Right lobe of liver (tissue), 6 donors: ENCODE measurements around the gene MKKS. TPM values are rescaled to one million over a fixed set of nuclear protein-coding genes. Genes with fewer than 3 reads are reported as not detected.

ENCODE experiments used
- ATAC-seq, 4 donors: fragments of 200-7000 bp; cut with Tn5 transposase; one replicate each; pipeline ENCODE4 v1.9.1; 2020; ENCODE audit warnings: mild to moderate bottlenecking in 4 of 4, moderate library complexity in 4 of 4
- DNase-seq, 3 donors: peaks; one replicate each; pipeline ENCODE4 v3.0.0-alpha.2; 2020
- H3K27ac ChIP-seq, 3 donors: fragments of 200-600 bp; one replicate each; pipeline ENCODE4 v1.8.0; 2022
- H3K27me3 ChIP-seq, 2 donors: fragments of 200-600 bp; one replicate each; pipeline ENCODE4 v1.8.0; 2022
- H3K36me3 ChIP-seq, 4 donors: fragments of 200-600 bp; sonication (generic) in 1 of 4; one replicate each; pipeline versions ENCODE4 v1.5.1 to v1.8.0; 2017 to 2022; ENCODE audit warnings: control low read depth in 1 of 4
- H3K4me1 ChIP-seq, 4 donors: fragments of 200-600 bp; sonication (generic) in 1 of 4; one replicate each; pipeline versions ENCODE4 v1.5.1 to v1.8.0; 2017 to 2022; ENCODE audit warnings: control low read depth in 1 of 4
- H3K4me3 ChIP-seq, 3 donors: fragments of 200-600 bp; one replicate each; pipeline ENCODE4 v1.8.0; 2022
- H3K9me3 ChIP-seq, 4 donors: fragments of 200-600 bp; sonication (generic) in 1 of 4; one replicate each; pipeline versions ENCODE4 v1.5.1 to v1.8.0; 2017 to 2022; ENCODE audit warnings: control low read depth in 1 of 4
- POLR2A ChIP-seq: fragments of 450-650 bp; IDR thresholded peaks from one replicate; pipeline ENCODE4 v1.6.1; 2017; ENCODE audit warnings: antibody characterized with exemption, mild to moderate bottlenecking
- WGBS: methylation state at CpG from one replicate; pipeline ENCODE4 v1.1.6; 2018; ENCODE audit warnings: low coverage, low lambda C conversion rate; ENCODE audit not compliant: insufficient coverage; ENCODE audit errors: missing lambda C conversion rate; 5-methylcytosine and 5-hydroxymethylcytosine counted together
- intact Hi-C, 2 donors: fragments of 100-400 bp; cut with DNase I; formaldehyde crosslinking; loops; one replicate each; pipeline versions ENCODE4 v1.11.2 to v1.14.1; 2022
- total RNA-seq, 6 experiments: library from RNA; depleted of rRNA in 2 of 6; stranded (reverse); fragments of >200 nt in 2 of 6; fragmentation: NEBNext Ultra II Directional in 3 of 6; extraction: Animal tissue kit (Norgen Biotek cat#: 25700) in 3 of 6; gene quantifications; one replicate each; pipeline versions ENCODE4 v1.1.0 to v1.2.4, GENCODE V29; 2016 to 2023
- TF ChIP-seq, protein P1 (sequence below), 4 donors: fragments of 200-600 bp in 3 of 4; fragments of 450-650 bp in 1 of 4; IDR thresholded peaks; one replicate each; pipeline versions ENCODE4 v1.5.1 to v1.8.0; 2016 to 2022; ENCODE audit warnings: antibody characterized with exemption in 4 of 4, mild to moderate bottlenecking in 2 of 4
- donor health status: DM: no; HTN: yes; CAD: no.
- donor health status: DM: no; HTN: no; CAD: no.
- donor health status: DM: no; HTN: no; CAD: no.
- donor health status: DM: no; HTN: yes; CAD: no.
- donor health status: DM: no; HTN: yes; CAD: no.

MKKS gene
- total RNA-seq, 6 experiments from 2014 or later, result 11.4 to 17.6 (median 12.1) TPM

GRCh38 chr20:10478205-10478604, 44.2 kb upstream of the MKKS start:
- Histone ChIP-seq H3K9me3 (no peaks in the 10 kb centered on the region), H3K4me1 (no peaks in the 10 kb centered on the region), H3K27me3 (no peaks in the 10 kb centered on the region), H3K36me3 (no peaks in the 10 kb centered on the region), H3K27ac (no peak overlapping the region), H3K4me3 (no peak overlapping the region)
- TF ChIP-seq, protein P1, sequence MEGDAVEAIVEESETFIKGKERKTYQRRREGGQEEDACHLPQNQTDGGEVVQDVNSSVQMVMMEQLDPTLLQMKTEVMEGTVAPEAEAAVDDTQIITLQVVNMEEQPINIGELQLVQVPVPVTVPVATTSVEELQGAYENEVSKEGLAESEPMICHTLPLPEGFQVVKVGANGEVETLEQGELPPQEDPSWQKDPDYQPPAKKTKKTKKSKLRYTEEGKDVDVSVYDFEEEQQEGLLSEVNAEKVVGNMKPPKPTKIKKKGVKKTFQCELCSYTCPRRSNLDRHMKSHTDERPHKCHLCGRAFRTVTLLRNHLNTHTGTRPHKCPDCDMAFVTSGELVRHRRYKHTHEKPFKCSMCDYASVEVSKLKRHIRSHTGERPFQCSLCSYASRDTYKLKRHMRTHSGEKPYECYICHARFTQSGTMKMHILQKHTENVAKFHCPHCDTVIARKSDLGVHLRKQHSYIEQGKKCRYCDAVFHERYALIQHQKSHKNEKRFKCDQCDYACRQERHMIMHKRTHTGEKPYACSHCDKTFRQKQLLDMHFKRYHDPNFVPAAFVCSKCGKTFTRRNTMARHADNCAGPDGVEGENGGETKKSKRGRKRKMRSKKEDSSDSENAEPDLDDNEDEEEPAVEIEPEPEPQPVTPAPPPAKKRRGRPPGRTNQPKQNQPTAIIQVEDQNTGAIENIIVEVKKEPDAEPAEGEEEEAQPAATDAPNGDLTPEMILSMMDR (IDR thresholded peaks at IDR 0.05), result no peak
- TF ChIP-seq POLR2A, result no peak
- WGBS, result 79% methylated on average over 1 of the region's 1 CpG
- intact Hi-C loops, result no loop called here
- ATAC-seq (no peak), DNase-seq (no peak)

DNA sequence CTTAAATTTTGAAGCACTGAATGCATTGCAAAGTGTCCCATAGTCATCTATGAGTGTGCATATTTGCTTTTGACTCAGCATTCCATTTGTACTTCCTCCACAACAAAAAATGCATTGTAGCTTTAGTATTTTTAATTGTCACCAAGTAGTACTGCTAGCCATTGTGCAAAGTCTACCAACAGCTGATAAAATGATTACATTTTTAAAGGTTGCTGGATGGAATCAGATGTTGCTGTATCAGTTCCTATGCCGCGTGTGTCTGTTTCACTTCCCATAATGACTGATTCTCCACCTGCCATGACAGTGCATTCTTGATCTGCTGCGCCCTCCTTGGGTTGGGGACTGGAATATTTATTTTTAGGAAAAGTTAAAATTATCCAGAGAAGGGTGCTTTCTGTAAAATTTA, 42.3 kb upstream of the MKKS start:
- no peaks in the 10 kb centered on the region for H3K9me3 ChIP-seq
- H3K4me3 ChIP-seq, result no peak overlapping the region
- DNase-seq (no peak), ATAC-seq (peak in 3 of 4 donors; percentile 34 to 54 (median 45))
- no peaks in the 10 kb centered on the region for H3K4me1 ChIP-seq
- H3K27ac ChIP-seq, result no peak overlapping the region
- TF ChIP-seq POLR2A, result no peak
- TF ChIP-seq, protein P1 (IDR thresholded peaks at IDR 0.05), result no peak
- H3K36me3 ChIP-seq, result no peaks in the 10 kb centered on the region
- H3K27me3 ChIP-seq, result no peaks in the 10 kb centered on the region
- 56% methylated on average over 3 of the region's 3 CpGs for WGBS
- intact Hi-C loops, result no loop called here

DNA sequence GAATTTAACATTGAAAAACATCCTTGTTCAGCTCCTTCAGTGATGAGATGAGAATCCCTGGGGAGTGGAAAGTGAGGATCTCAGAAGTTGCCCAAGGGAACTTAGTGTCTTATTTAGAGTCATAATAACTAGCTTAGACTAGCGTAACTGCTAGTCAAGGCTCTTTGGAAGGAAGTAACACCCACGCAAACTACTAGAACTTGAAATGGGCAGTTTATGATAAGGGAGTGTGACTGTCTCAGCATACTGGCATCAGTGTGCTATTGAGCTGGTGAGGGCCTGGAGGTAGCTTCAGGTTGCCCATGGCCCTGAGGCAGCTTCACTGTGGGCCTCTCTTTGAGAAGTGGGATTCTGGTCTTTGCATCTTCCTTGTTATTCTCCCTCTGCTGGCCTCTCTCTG, 41.2 kb upstream of the MKKS start:
- WGBS, result 77% methylated on average over 2 of the region's 2 CpGs
- intact Hi-C loops, result no loop called here
- DNase-seq (no peak), ATAC-seq (peak in 2 of 4 donors; percentile 32 to 35)
- Histone ChIP-seq H3K27ac (no peak overlapping the region), H3K27me3 (no peaks in the 10 kb centered on the region), H3K4me1 (no peaks in the 10 kb centered on the region), H3K4me3 (no peak overlapping the region), H3K9me3 (no peaks in the 10 kb centered on the region), H3K36me3 (no peaks in the 10 kb centered on the region)
- TF ChIP-seq POLR2A, result no peak
- TF ChIP-seq, protein P1 (IDR thresholded peaks at IDR 0.05), result no peak

- no peaks in the 10 kb centered on the region for H3K4me1 ChIP-seq
- ATAC-seq (peak in 3 of 4 donors; percentile 30 to 46 (median 33)), DNase-seq (no peak)
- H3K27ac ChIP-seq, result no peak overlapping the region
- no peaks in the 10 kb centered on the region for H3K9me3 ChIP-seq
- H3K27me3 ChIP-seq, result no peaks in the 10 kb centered on the region
- H3K4me3 ChIP-seq, result no peak overlapping the region
- no peaks in the 10 kb centered on the region for H3K36me3 ChIP-seq
- 64% methylated on average over 6 of the region's 11 CpGs for WGBS
- intact Hi-C loops, result no loop called here
- no peak for TF ChIP-seq POLR2A
- TF ChIP-seq, protein P1 (IDR thresholded peaks at IDR 0.05), result no peak
These were observed 40.7 kb upstream of the MKKS start for GRCh38 chr20:10474606-10475184.
